Activated T-helper 2 cell treated with anti-CD3 and anti-CD28 coated beads, Interferon-gamma antibody, Interleukin-2, Interleukin-4, amounts not matched to agents 10 μg/mL and 5 μg/mL and 100 μg/mL, durations not matched to agents 14 hours and 24 hours and 36 hours (primary cell): Measurements from ENCODE around the gene PRKAG2. TPM values are rescaled to one million over a fixed set of nuclear protein-coding genes. Genes with fewer than 3 reads are reported as not detected.

Source experiments
- DNase-seq: peaks from one replicate; pipeline ENCODE4 v3.0.0; 2021; ENCODE audit warnings: low spot score
- H3K27ac Mint-ChIP-seq: one replicate; pipeline ENCODE4 v1.8.0; 2021; ENCODE audit warnings: mixed read lengths
- H3K27me3 Mint-ChIP-seq: one replicate; pipeline ENCODE4 v1.8.0; 2021; ENCODE audit warnings: low read depth, mixed read lengths
- H3K36me3 Mint-ChIP-seq: one replicate; pipeline ENCODE4 v1.8.0; 2021; ENCODE audit warnings: low read depth, mixed read lengths
- H3K4me1 Mint-ChIP-seq: one replicate; pipeline ENCODE4 v1.8.0; 2021; ENCODE audit warnings: low read depth, mixed read lengths
- H3K4me3 Mint-ChIP-seq: one replicate; pipeline ENCODE4 v1.8.0; 2021; ENCODE audit warnings: low read depth, mild to moderate bottlenecking, moderate library complexity, mixed read lengths
- H3K9me3 Mint-ChIP-seq: one replicate; pipeline ENCODE4 v1.8.0; 2021; ENCODE audit warnings: mixed read lengths
- intact Hi-C: fragments of 100-400 bp; cut with micrococcal nuclease; formaldehyde crosslinking; loops from one replicate; pipeline ENCODE4 v1.15.1; 2023
- total RNA-seq: library from RNA; stranded (reverse); gene quantifications from 2 replicates; pipeline ENCODE4 v1.2.3, GENCODE V29; 2022

Gene PRKAG2
- total RNA-seq, 1 donor from 2014 or later: 14.9 TPM

- H3K27ac Mint-ChIP-seq: peak overlapping the region; percentile 4
- H3K4me3 Mint-ChIP-seq: no peak overlapping the region
Observed at GRCh38 chr7:151559557-151560183, 317.2 kb downstream of the PRKAG2 start.

GRCh38 chr7:151558575-151558974 lies 318.3 kb downstream of the PRKAG2 start:
- Mint-ChIP-seq H3K9me3 (no peaks in the 10 kb centered on the region), H3K27me3 (no peaks in the 10 kb centered on the region), H3K27ac (no peak overlapping the region), H3K4me3 (no peak overlapping the region), H3K4me1 (peaks cover 18% of the 10 kb centered on the region), H3K36me3 (peaks cover 3% of the 10 kb centered on the region)
- DNase-seq: no peak
- intact Hi-C loops: no loop called here

More at GRCh38 chr7:151559557-151560183, 317.2 kb downstream of the PRKAG2 start:
- Mint-ChIP-seq H3K4me1 (peaks cover 18% of the 10 kb centered on the region), H3K9me3 (no peaks in the 10 kb centered on the region), H3K36me3 (peaks cover 3% of the 10 kb centered on the region), H3K27me3 (no peaks in the 10 kb centered on the region)
- intact Hi-C loops: no loop called here
- no peak for DNase-seq

- H3K36me3 Mint-ChIP-seq: peaks cover 3% of the 10 kb centered on the region
- intact Hi-C loops: no loop called here
- no peaks in the 10 kb centered on the region for H3K9me3 Mint-ChIP-seq
- H3K4me3 Mint-ChIP-seq: no peak overlapping the region
- no peak for DNase-seq
- H3K27ac Mint-ChIP-seq: no peak overlapping the region
- peaks cover 4% of the 10 kb centered on the region for H3K27me3 Mint-ChIP-seq
- H3K4me1 Mint-ChIP-seq: peaks cover 18% of the 10 kb centered on the region
Observed at GRCh38 chr7:151556592-151556991, 320.3 kb downstream of the PRKAG2 start.

- Mint-ChIP-seq H3K4me1 (no peaks in the 10 kb centered on the region), H3K9me3 (no peaks in the 10 kb centered on the region)
Observed at GRCh38 chr7:151553356-151553755, 323.6 kb downstream of the PRKAG2 start.

GRCh38 chr7:151552352-151553028 lies 324.4 kb downstream of the PRKAG2 start:
- intact Hi-C loops: no loop called here
- H3K4me1 Mint-ChIP-seq: no peaks in the 10 kb centered on the region
- H3K27me3 Mint-ChIP-seq: peaks cover 7% of the 10 kb centered on the region
- H3K36me3 Mint-ChIP-seq: no peaks in the 10 kb centered on the region
- no peak overlapping the region for H3K4me3 Mint-ChIP-seq
- H3K27ac Mint-ChIP-seq: no peak overlapping the region
- no peak for DNase-seq
- H3K9me3 Mint-ChIP-seq: no peaks in the 10 kb centered on the region

More at GRCh38 chr7:151553356-151553755, 323.6 kb downstream of the PRKAG2 start:
- DNase-seq: no peak
- Mint-ChIP-seq H3K27me3 (peaks cover 4% of the 10 kb centered on the region), H3K27ac (no peak overlapping the region), H3K36me3 (no peaks in the 10 kb centered on the region), H3K4me3 (no peak overlapping the region)
- intact Hi-C loops: no loop called here

- H3K27me3 Mint-ChIP-seq: peaks cover 7% of the 10 kb centered on the region
- no peaks in the 10 kb centered on the region for H3K36me3 Mint-ChIP-seq
- H3K4me3 Mint-ChIP-seq: no peak overlapping the region
- no peak for DNase-seq
- no peaks in the 10 kb centered on the region for H3K9me3 Mint-ChIP-seq
- no peaks in the 10 kb centered on the region for H3K4me1 Mint-ChIP-seq
- intact Hi-C loops: no loop called here
- H3K27ac Mint-ChIP-seq: no peak overlapping the region
Observed at GRCh38 chr7:151551820-151552219, 325.1 kb downstream of the PRKAG2 start.

DNA sequence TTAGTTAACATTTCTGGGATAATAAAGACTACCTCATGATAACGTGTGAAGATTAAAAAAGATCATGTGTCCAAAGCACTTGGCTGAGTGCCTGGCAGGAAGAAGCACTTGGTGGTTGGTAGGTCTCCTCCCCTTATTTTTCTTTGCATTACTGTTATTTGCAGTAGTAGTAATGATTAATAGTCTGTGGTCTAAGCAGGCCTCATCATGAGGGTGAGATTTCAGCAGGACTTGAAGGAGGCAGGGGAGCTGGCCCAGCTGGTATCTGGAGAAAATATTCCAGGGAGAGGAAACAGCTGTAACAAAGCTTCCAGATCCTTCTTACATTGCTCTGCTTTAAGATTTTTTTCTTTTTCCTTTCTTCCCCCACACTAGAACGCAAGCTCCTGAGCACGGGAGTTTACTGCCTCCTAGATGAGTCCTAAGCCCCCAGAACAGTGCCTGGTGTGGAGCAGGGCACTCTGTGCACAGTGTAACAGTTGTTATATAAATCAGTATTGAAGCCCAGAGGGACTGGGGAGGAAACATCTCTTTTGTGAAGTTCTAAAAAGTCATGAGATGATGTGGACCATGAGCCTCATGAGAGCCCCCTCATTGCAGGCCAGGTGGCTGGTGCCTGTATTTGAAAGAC lies 326.1 kb downstream of the PRKAG2 start:
- no peak for DNase-seq
- Mint-ChIP-seq H3K9me3 (no peaks in the 10 kb centered on the region), H3K36me3 (no peaks in the 10 kb centered on the region), H3K27ac (no peak overlapping the region), H3K4me3 (no peak overlapping the region), H3K4me1 (no peaks in the 10 kb centered on the region), H3K27me3 (peaks cover 14% of the 10 kb centered on the region)
- intact Hi-C loops: no loop called here

GRCh38 chr7:151549644-151550043 lies 327.3 kb downstream of the PRKAG2 start:
- H3K9me3 Mint-ChIP-seq: no peaks in the 10 kb centered on the region
- no peak overlapping the region for H3K4me3 Mint-ChIP-seq
- no peak for DNase-seq
- intact Hi-C loops: no loop called here
- H3K27ac Mint-ChIP-seq: no peak overlapping the region
- no peaks in the 10 kb centered on the region for H3K36me3 Mint-ChIP-seq
- H3K27me3 Mint-ChIP-seq: peaks cover 14% of the 10 kb centered on the region
- no peaks in the 10 kb centered on the region for H3K4me1 Mint-ChIP-seq

- Mint-ChIP-seq H3K9me3 (no peaks in the 10 kb centered on the region), H3K4me3 (no peak overlapping the region), H3K36me3 (no peaks in the 10 kb centered on the region), H3K27ac (no peak overlapping the region), H3K27me3 (peaks cover 14% of the 10 kb centered on the region), H3K4me1 (no peaks in the 10 kb centered on the region)
- no peak for DNase-seq
- intact Hi-C loops: no loop called here
Observed at GRCh38 chr7:151549083-151549482, 327.8 kb downstream of the PRKAG2 start.

GRCh38 chr7:151544183-151544582 lies 332.7 kb downstream of the PRKAG2 start:
- no peaks in the 10 kb centered on the region for H3K9me3 Mint-ChIP-seq
- peaks cover 18% of the 10 kb centered on the region for H3K27me3 Mint-ChIP-seq
- H3K4me3 Mint-ChIP-seq: no peak overlapping the region
- intact Hi-C loops: no loop called here
- no peak for DNase-seq
- no peaks in the 10 kb centered on the region for H3K36me3 Mint-ChIP-seq
- no peak overlapping the region for H3K27ac Mint-ChIP-seq
- H3K4me1 Mint-ChIP-seq: no peaks in the 10 kb centered on the region

DNA sequence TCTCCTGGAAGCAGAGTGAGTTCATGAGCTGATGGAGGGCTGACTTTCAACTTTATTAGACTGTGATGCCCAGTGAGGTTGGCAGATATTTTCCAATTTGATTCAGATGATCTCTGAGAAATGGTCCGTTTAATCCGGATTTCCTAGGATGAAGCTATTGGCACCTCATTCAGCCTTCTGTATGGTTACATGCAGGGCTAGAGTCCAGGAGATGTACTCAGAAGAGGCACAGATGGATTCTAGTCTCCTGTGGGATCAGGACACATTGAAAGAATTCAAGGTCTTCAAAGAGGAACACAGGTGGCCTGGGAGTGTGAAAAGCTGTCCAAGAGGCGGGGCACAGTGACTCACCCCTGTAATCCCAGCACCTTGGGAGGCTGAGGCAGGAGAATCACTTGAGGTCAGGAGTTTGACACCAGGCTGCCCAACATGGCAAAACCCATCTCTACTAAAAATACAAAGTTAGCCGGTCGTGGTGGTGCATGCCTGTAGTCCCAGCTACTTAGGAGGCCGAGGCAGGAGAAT lies 334.2 kb downstream of the PRKAG2 start:
- intact Hi-C loops: no loop called here
- no peaks in the 10 kb centered on the region for H3K9me3 Mint-ChIP-seq
- no peaks in the 10 kb centered on the region for H3K36me3 Mint-ChIP-seq
- peaks cover 3% of the 10 kb centered on the region for H3K4me1 Mint-ChIP-seq
- no peak overlapping the region for H3K4me3 Mint-ChIP-seq
- no peak overlapping the region for H3K27ac Mint-ChIP-seq
- peaks cover 26% of the 10 kb centered on the region for H3K27me3 Mint-ChIP-seq
- DNase-seq: no peak

DNA sequence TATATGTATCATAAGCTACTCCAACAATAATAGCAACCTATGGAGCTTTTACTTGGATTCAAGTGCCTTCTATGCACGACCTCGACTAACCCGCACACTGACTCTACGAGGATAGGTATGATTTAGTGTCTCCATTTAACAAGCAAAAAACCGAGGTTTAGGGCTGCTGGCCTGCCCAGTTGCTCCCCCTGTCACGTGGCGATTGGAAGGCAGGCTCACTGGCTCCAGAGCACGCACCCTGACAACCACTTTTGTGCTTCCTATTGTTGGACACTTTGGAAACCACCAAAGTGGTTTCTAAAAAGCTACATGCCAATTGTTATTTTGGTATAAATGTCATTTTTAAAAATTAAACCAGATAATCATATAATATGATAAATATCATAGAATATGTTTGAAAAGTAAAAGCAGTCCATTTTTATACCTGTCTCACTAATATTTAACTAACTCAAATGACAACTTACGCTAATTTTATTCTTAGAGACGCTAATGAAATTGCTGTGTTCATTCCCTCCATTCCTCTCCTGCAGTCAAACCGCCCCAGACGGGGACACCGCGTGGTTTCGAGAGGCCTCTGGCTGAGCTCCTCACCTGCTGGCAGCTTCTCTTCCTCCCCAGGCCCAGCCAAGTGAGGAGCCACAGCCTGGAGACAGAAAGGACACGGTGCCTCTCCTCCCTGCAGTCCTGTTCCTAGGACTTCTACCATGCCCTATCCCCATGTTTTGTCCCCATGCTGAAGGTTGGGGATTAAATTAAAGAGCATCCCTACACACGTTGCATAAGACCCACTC lies 335.0 kb downstream of the PRKAG2 start:
- Mint-ChIP-seq H3K9me3 (no peaks in the 10 kb centered on the region), H3K4me3 (no peak overlapping the region), H3K27ac (no peak overlapping the region), H3K36me3 (no peaks in the 10 kb centered on the region), H3K4me1 (peaks cover 3% of the 10 kb centered on the region), H3K27me3 (peaks cover 30% of the 10 kb centered on the region)
- intact Hi-C loops: no loop called here
- DNase-seq: no peak
